HK-2 (cell line): ENCODE data around the gene ABCD1.
"Not testable (repeated sequence)": the region's sequence is repeated elsewhere in the genome, so short reads cannot be mapped to it uniquely, and the experiment has no call there.

ENCODE experiments used
- DNase-seq: peaks from one replicate; pipeline ENCODE4 v3.0.0-alpha.2; 2018; ENCODE audit not compliant: unreplicated experiment

The ABCD1 gene

GRCh38 chrX:153734871-153735270, 10.2 kb downstream of the ABCD1 start:
- no peak for DNase-seq

- no peak for DNase-seq
These were observed 10.6 kb downstream of the ABCD1 start for GRCh38 chrX:153735274-153735673.

DNA sequence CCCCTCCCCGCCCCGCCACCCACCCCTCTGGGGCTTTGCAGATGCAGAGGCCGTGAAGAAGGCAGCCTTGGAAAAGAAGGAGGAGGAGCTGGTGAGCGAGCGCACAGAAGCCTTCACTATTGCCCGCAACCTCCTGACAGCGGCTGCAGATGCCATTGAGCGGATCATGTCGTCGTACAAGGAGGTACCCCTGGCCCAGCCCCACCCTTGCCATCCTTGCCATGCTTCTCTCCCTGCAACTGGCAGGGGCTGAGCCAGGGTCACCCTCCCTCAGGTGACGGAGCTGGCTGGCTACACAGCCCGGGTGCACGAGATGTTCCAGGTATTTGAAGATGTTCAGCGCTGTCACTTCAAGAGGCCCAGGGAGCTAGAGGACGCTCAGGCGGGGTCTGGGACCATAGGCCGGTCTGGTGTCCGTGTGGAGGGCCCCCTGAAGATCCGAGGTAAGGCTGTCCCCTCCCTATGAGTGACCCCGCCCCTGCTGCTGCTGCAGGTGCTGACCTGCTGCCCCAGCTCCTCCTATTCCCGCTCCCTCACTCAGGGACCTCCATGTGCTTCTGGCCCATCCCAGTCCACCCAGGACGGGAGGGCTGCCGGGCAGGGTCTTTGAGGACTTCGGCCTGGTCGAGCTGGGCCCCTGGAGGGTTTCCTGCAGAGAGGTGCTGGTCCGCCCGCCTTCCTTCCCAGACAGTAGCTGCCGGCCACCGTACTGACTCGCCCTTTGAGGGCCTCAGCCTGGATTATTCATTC, 11.6 kb downstream of the ABCD1 start:
- DNase-seq: no peak

GRCh38 chrX:153736871-153737441, 12.3 kb downstream of the ABCD1 start:
- no peak for DNase-seq

DNA sequence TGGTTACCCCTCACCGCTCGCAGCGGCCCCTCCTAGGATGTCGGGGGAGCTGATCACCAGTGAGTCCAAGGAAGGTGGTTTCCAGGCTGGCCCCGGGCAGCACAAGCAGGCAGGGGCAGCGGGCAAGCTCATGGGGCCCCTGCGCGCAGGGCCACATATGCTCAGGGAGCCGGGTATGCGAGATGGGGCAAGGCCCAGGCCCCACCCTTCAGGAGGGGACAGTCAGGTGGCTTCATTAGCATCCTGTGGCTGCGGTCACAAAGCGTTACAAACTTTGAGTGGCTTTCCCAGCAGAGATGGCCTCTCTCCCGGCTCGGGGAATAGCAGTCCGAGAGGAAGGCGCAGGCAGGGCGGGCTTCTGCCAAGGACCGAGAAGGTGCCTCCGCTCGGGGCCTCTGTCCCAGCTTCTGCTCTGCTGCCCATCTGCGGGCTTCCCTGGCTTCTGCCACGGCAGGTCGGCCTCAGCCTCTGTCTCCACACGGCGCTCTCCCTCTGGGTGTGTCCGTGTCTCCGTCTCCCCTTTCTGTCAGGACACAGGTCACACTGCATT, 13.5 kb downstream of the ABCD1 start:
- DNase-seq: no peak

DNA sequence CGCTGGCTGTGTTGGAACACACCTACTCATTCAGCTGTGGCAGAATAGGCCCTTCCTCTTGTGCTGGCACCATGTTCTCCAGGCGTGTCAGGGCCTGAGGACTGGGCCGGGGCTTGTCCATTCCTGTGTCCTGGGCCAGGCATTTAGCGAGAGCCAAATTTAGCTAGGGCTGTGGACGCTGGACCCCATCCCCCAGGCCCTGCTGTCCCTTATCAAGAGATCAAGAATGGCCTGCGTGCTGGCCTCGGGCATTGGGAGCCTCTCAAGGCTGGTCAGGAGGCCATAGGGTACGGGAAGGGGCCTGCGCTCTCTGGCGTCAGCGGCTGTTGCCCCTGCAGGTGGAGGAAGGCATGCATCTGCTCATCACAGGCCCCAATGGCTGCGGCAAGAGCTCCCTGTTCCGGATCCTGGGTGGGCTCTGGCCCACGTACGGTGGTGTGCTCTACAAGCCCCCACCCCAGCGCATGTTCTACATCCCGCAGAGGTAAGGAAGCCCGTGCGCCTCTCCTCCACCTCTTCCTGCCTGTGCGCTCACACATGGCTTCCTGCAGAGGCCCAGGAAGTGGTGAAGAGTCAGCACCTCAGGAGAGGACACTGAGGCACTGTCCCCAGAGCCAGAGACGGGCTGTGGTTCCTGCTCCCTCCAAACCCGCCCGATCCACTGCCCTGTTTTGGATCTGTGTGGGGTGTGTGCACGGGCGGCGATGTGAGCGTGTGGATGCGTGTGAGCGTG, 15.3 kb downstream of the ABCD1 start:
- no peak for DNase-seq

- no peak for DNase-seq
These were observed 16.1 kb downstream of the ABCD1 start for GRCh38 chrX:153740631-153741222.

GRCh38 chrX:153741446-153741845, 16.8 kb downstream of the ABCD1 start:
- no peak for DNase-seq

DNA sequence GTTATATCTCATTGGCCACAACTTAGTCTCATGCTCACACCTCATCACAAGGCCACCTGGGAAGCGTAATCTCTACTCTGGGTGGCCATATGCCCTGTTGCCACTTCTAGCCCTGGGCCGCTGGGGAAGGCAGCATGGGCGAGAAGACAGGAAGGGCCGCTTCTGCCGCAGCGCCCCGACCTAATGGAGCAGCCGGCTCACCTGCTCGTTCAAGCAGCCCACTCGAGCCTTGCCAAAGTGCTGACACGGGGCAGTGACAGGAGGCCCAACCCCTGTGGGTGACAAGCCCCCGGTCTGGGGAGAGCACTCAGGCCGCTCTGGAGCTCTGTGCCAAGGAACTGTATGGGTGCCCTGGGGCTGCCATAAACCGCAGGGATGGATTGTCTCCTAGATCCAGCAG, 17.5 kb downstream of the ABCD1 start:
- not testable (repeated sequence) for DNase-seq

DNA sequence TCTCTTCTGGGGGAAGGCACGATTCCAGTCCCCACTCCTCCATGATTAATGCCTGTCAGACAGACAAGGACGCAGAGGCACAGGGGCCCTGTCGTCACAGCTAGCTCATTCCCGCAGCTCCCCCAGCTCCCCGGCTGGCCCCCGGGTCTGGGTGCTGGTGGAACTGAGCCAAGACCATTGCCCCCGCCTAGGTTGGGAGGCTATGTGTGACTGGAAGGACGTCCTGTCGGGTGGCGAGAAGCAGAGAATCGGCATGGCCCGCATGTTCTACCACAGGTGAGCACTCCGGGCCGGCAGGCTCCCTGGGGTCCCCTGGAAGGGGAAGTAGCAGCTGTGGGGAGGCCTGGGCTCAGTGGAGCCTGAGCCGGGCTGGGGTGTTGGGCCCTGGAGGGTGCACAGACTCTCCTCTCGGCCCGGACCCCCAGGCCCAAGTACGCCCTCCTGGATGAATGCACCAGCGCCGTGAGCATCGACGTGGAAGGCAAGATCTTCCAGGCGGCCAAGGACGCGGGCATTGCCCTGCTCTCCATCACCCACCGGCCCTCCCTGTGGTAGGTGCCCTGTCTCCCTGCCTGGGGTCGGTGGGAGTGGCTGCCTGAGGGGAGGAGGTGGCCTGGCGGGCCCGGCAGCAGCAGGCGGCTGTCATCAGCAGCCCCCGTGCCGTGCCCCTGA, 18.3 kb downstream of the ABCD1 start:
- not testable (repeated sequence) for DNase-seq

- DNase-seq: not testable (repeated sequence)
These were observed 19.0 kb downstream of the ABCD1 start for GRCh38 chrX:153743468-153744209.

- DNase-seq: no peak
These were observed 19.8 kb downstream of the ABCD1 start for GRCh38 chrX:153744210-153745066.

GRCh38 chrX:153745067-153745433, 20.4 kb downstream of the ABCD1 start:
- not testable (repeated sequence) for DNase-seq

- no peak for DNase-seq
These were observed 21.7 kb downstream of the ABCD1 start for GRCh38 chrX:153746359-153746758.

- not testable (repeated sequence) for DNase-seq
These were observed 22.3 kb downstream of the ABCD1 start for GRCh38 chrX:153746991-153747390.

- not testable (repeated sequence) for DNase-seq
These were observed 24.4 kb downstream of the ABCD1 start for GRCh38 chrX:153749017-153749416.

GRCh38 chrX:153750127-153750774, 25.6 kb downstream of the ABCD1 start:
- no peak for DNase-seq

DNA sequence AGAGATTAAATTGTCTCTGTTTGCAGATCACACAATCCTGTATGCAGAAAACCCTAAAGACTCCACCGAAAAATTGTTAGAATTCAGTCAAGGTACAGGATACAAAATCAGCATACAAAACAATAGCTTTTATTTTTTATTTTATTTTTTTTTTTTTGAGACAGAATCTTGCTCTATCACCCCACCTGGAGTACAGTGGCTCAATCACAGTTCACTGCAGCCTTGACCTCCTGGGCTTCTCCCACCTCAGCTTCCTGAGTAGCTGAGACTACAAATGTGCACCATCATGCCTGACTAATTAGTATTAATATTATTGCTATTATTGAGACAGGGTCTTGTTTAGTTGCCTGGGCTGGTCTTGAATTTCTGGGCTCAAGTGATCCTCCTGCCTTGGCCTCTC, 30.5 kb downstream of the ABCD1 start:
- no peak for DNase-seq

- DNase-seq: no peak
These were observed 37.2 kb downstream of the ABCD1 start for GRCh38 chrX:153761863-153762262.
